ENCODE measurements around the gene PLPPR4. TPM values are rescaled to one million over a fixed set of nuclear protein-coding genes. Genes with fewer than 3 reads are reported as not detected.

PLPPR4 gene
- polyA plus RNA-seq, 4 donors, result 1.4 to 11.2 (median 2.2) TPM

DNA sequence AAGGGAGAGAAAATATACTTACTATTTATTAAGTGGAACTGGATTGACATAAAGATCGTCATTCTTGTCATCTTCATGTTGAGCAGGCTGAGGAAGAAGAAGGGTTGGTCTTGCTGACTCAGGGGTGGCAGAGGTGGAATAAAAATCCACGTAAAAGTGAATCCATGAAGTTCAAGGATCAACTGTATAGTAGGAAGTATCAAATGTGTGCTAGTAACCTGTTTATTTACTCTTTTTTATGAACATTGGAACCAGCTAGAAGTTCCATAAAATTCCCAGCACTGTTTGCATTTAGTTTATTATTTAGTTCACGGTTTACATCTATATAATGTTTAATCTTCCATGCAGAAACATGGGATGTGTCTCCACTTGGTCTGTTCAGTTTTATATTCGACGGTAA is 70.7 kb downstream of the PLPPR4 start:
- no peak for DNase-seq (ENCODE audit: low read depth in 4 of 4, low spot score in 3 of 4)

- no peak for DNase-seq (ENCODE audit: low read depth in 4 of 4, low spot score in 3 of 4)
Observed at GRCh38 chr1:99347041-99347684, 82.9 kb downstream of the PLPPR4 start.

DNA sequence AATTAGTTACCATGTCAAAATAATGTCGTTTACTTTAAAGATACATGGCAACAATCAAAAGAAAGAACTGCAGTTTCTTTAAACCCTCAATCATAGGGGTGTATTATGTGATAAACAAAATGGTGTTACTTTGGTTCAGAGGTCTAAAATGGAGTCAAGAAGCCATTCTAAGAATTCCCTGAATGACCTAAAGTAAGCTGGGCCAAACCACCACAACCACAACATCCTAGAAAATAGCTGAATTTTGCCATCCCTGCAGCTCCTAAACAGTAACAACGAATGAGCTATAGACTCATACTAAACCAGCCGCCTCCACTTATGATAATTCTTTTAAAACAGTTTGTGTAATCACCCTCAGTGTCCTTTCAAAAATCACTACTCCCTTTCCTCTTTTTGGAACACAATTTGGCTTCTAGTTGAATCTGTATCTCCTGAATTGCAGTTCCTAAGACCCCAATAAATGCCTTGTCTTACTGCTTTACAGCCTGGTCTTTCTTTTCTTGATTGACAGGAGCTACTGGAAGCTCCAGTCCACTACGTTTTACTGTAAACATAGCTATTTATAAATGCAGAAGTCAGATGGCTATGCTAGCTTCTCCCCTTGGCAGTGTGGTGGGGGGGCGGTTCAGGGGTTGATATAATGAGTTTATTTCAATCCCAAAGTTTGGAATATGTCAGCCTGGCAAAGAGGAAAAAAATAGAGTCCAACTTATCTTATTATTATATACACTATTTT is 84.3 kb downstream of the PLPPR4 start:
- no peak for DNase-seq (ENCODE audit: low read depth in 4 of 4, low spot score in 3 of 4)

DNA sequence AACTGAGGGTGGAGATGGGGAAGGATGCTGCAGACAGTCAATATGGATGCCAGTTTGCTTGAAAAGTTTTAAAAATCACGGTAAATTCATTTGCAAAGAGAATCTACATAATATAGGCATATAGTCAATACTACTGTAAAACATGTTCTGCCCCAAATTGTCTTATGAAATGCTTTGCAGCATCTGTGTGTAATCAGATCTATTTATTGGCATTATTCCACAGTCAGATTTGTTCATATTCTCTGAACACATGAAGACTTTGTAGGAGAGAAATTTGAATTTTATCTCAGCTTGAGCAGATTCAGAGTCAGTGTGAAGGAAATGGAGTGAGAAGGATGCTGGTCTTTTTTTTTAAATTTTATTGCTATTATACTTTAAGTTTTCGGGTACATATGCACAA is 88.5 kb downstream of the PLPPR4 start:
- no peak for DNase-seq (ENCODE audit: low read depth in 4 of 4, low spot score in 3 of 4)

- no peak for DNase-seq (ENCODE audit: low read depth in 4 of 4, low spot score in 3 of 4)
Observed at GRCh38 chr1:99358770-99359169, 94.5 kb downstream of the PLPPR4 start.
